Gastroesophageal sphincter (tissue), 4 donors: ENCODE data around the gene LRP1-AS. TPM values are rescaled to one million over a fixed set of nuclear protein-coding genes. Genes with fewer than 3 reads are reported as not detected.

Experiments used
- ATAC-seq: fragments of 150-250 bp; one replicate; pipeline ENCODE4 v1.9.1; 2016; ENCODE audit warnings: mild to moderate bottlenecking, moderate library complexity
- H3K27ac ChIP-seq, 4 donors: fragments of 200-600 bp; sonication (generic) in 3 of 4; 1 replicate in 3 of 4; 2 replicates in 1 of 4; pipeline ENCODE4 v1.5.1; 2016 to 2019
- H3K27me3 ChIP-seq: fragments of 200-600 bp; sonication (generic); one replicate; pipeline ENCODE4 v1.5.1; 2019
- H3K36me3 ChIP-seq, 2 donors: fragments of 200-600 bp; sonication (generic); one replicate each; pipeline ENCODE4 v1.5.1; 2019; ENCODE audit warnings: control low read depth in 1 of 2
- H3K4me1 ChIP-seq, 3 donors: fragments of 200-600 bp; sonication (generic); 1 replicate in 2 of 3; 2 replicates in 1 of 3; pipeline ENCODE4 v1.5.1; 2016 to 2019; ENCODE audit warnings: control low read depth in 2 of 3
- H3K4me3 ChIP-seq, 2 donors: fragments of 200-600 bp; sonication (generic); one replicate each; pipeline ENCODE4 v1.5.1; 2019; ENCODE audit warnings: mild to moderate bottlenecking in 1 of 2, moderate library complexity in 1 of 2
- H3K9me3 ChIP-seq, 3 donors: fragments of 200-600 bp; sonication (generic); one replicate each; pipeline ENCODE4 v1.5.1; 2017 to 2019; ENCODE audit warnings: control low read depth in 2 of 3
- EP300 ChIP-seq: sonication (generic); formaldehyde crosslinking; IDR thresholded peaks from one replicate; pipeline ENCODE4 v1.6.1; 2017; ENCODE audit warnings: antibody characterized with exemption, mild to moderate bottlenecking
- POLR2A ChIP-seq, 2 donors: fragments of 450-650 bp; IDR thresholded peaks; one replicate each; pipeline ENCODE4 v1.6.1; 2017; ENCODE audit warnings: antibody characterized with exemption in 2 of 2, mild to moderate bottlenecking in 2 of 2, moderate library complexity in 1 of 2
- POLR2AphosphoS5 ChIP-seq: sonication (generic); formaldehyde crosslinking; IDR thresholded peaks from one replicate; pipeline ENCODE4 v1.6.1; 2017; ENCODE audit warnings: antibody characterized with exemption
- WGBS, 2 donors: methylation state at CpG; one replicate each; pipeline ENCODE4 v1.1.5; 2018; ENCODE audit warnings: low coverage in 1 of 2; 5-methylcytosine and 5-hydroxymethylcytosine counted together
- total RNA-seq, 4 donors: library from RNA; depleted of rRNA; stranded (reverse); fragments of >200 nt; gene quantifications; one replicate each; pipeline ENCODE4 v1.1.0, GENCODE V29; 2016
- TF ChIP-seq, protein P1 (sequence below), 4 experiments: fragments of 200-600 bp in 2 of 4; fragments of 450-650 bp in 2 of 4; sonication (generic) in 1 of 4; IDR thresholded peaks; one replicate each; pipeline ENCODE4 v1.5.1; 2017 to 2019; ENCODE audit warnings: antibody characterized with exemption in 4 of 4, mild to moderate bottlenecking in 2 of 4, moderate library complexity in 2 of 4

LRP1-AS gene
- total RNA-seq, 4 donors from 2014 or later = not detected

DNA sequence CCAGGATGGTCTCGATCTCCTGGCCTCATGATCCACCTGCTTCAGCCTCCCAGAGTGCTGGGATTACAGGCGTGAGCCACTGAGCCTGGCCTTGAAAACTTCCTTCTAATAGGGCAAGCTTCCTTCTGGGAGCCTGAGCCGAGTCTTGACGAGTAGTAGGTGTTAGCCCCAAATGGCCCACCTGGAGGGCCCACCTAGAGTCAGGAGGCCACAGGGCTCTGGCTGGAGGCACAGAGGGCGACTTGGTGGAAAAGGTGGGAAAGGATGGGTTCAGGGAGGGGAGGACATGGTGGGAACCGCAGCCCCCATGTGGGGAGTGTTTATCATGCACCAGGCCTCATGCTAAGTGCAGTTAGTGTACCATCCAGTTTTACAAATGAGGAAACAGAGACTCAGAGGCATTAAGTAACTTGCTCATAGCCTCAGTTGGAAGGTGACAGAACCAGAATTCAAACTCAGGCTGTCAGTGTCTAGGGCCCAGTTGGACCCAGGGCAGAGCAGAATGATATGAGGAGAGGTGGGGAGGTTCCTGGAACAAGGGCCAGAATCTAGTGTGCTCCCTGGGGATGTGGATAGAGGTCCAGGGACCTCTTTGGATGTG is 3.1 kb upstream of the LRP1-AS start:
- Histone ChIP-seq H3K36me3 (peaks cover 0 to 47% of the 10 kb centered on the region in 2 donors), H3K27me3 (no peaks in the 10 kb centered on the region), H3K4me1 (peaks cover 0 to 97% (median 66%) of the 10 kb centered on the region in 3 donors), H3K4me3 (no peak overlapping the region), H3K9me3 (no peaks in the 10 kb centered on the region), H3K27ac (peak overlapping the region in 3 of 4 donors; percentile 81 to 89 (median 84))
- WGBS, 2 donors = 90 to 100% methylated on average over 2 of the region's 6 CpGs
- ATAC-seq = no peak
- no peak for TF ChIP-seq POLR2AphosphoS5
- TF ChIP-seq POLR2A (IDR thresholded peaks at IDR 0.05) = no peak
- TF ChIP-seq, protein P1, sequence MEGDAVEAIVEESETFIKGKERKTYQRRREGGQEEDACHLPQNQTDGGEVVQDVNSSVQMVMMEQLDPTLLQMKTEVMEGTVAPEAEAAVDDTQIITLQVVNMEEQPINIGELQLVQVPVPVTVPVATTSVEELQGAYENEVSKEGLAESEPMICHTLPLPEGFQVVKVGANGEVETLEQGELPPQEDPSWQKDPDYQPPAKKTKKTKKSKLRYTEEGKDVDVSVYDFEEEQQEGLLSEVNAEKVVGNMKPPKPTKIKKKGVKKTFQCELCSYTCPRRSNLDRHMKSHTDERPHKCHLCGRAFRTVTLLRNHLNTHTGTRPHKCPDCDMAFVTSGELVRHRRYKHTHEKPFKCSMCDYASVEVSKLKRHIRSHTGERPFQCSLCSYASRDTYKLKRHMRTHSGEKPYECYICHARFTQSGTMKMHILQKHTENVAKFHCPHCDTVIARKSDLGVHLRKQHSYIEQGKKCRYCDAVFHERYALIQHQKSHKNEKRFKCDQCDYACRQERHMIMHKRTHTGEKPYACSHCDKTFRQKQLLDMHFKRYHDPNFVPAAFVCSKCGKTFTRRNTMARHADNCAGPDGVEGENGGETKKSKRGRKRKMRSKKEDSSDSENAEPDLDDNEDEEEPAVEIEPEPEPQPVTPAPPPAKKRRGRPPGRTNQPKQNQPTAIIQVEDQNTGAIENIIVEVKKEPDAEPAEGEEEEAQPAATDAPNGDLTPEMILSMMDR (IDR thresholded peaks at IDR 0.05) = no peak

DNA sequence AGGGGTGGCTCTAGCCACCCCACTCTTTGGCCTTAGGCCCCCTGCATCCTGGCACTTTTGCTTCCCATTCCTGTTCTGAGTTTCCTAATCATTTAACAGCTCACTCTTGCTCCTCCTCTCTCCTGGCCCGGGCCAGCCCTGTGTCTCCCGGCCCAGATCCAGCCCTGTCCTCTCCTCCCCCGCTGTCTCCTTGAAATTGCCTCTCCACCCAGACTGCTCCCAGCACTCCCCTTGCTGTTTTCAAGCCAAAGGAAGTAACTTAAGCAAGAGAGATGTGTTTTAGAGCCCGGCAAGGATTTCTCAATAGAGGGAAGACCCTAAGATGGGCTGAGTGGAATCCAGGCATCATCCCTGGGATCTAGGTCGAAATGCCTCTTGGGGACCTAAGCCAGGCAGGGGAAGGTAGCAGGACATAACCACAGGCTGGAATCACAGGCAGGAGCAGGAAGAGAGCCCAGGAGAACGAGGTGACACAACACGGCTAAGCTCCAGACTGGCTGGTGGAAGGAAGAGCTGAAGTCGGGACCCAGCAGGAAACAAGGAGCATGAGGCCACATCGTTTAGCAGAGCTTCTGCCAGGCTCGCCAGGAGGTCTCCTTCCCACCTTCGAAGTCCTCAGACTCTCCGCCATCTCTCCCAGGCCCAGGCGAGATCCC is 2.0 kb upstream of the LRP1-AS start:
- Histone ChIP-seq H3K4me3 (peak overlapping the region in 1 of 2 donors; percentile 8), H3K36me3 (peaks cover 0 to 47% of the 10 kb centered on the region in 2 donors), H3K27me3 (no peaks in the 10 kb centered on the region), H3K9me3 (no peaks in the 10 kb centered on the region), H3K27ac (peak overlapping the region; percentile 68 to 89 (median 82)), H3K4me1 (peaks cover 0 to 98% (median 74%) of the 10 kb centered on the region in 3 donors)
- ATAC-seq = peak; percentile 90
- TF ChIP-seq POLR2AphosphoS5 (peak; percentile 29), EP300 (no peak), POLR2A (IDR thresholded peaks at IDR 0.05) (no peak)
- 31 to 33% methylated on average over 7 to 10 of the region's 13 CpGs for WGBS, 2 donors

DNA sequence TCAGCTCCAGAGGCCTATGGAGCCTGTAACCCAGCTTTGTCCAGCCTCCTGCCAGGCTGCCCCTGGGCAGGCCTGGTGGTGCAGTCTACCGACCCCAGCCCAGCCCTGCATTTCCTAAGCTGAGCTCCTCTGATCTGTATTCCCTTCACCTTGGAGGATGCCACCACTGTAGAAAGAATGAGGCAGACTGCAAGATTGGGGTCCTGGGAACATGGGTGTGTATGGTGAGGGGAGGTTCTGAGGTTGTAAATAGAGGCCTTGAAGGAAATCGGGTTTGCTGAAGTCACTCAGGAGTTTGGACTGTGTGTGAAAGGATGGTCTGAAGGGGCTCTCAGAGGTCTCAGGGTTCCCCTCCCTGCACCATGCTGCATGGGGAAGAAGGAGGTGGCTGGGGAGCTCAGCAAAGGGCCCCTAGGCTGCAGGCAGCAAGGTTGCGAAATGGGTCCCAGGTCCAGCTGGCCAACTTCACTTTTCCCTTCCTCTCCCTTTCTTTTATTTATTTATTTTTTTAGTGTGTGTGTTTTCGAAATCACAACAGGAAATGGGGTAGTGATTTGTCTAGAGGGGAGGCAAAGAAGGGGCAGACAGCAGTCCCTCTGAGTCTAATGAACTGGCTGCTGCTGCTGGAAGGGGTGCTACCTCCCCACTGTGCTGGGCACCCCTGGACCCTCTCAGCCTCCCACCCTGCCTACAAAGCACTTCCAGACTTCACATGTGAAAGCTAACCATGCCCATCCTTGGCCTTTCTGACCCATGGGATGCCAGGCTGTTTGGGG is 1.2 kb upstream of the LRP1-AS start:
- Histone ChIP-seq H3K4me1 (peaks cover 0 to 92% (median 74%) of the 10 kb centered on the region in 3 donors), H3K27me3 (no peaks in the 10 kb centered on the region), H3K27ac (peak overlapping the region; percentile 68 to 89 (median 82)), H3K9me3 (no peaks in the 10 kb centered on the region), H3K36me3 (peaks cover 0 to 47% of the 10 kb centered on the region in 2 donors), H3K4me3 (peak overlapping the region in 1 of 2 donors; percentile 8)
- ATAC-seq = peak; percentile 55
- WGBS, 2 donors = 45 to 70% methylated on average over 3 to 4 of the region's 4 CpGs
- TF ChIP-seq EP300 = no peak
- no peak for TF ChIP-seq POLR2AphosphoS5
- TF ChIP-seq, protein P1 (IDR thresholded peaks at IDR 0.05) = no peak
- no peak for TF ChIP-seq POLR2A (IDR thresholded peaks at IDR 0.05)

DNA sequence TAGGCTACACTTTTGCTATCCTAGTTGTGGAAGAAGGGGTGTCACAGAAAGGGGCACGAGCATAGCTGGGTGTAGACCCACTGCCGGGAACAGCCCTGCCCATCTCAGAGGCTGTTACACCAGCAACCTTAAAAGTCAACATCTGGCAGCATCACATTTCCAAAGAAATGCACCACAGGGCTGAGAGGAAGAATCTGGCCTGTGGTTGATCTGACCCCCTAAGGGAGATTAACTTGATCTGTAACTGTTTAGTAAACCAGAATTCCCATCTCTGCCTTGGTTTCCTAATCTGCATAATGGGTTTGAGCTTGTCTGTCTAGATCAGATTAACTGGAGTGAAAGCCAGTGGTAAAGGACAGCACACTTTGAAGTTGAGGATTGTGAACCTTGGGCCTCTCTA is 1.3 kb downstream of the LRP1-AS start:
- WGBS, 2 donors = 35% methylated on average over 2 of the region's 2 CpGs; no CpG with 5 or more reads in 1 of the 2 donors
- H3K4me3 ChIP-seq = no peak overlapping the region
- H3K36me3 ChIP-seq = peaks cover 0 to 71% of the 10 kb centered on the region in 2 donors
- H3K9me3 ChIP-seq = no peaks in the 10 kb centered on the region
- H3K4me1 ChIP-seq = peaks cover 0 to 92% (median 54%) of the 10 kb centered on the region in 3 donors
- no peak for ATAC-seq
- H3K27me3 ChIP-seq = no peaks in the 10 kb centered on the region
- H3K27ac ChIP-seq = peak overlapping the region in 3 of 4 donors; percentile 56 to 84 (median 81)
- no peak for TF ChIP-seq EP300
- no peak for TF ChIP-seq POLR2AphosphoS5
- TF ChIP-seq POLR2A (IDR thresholded peaks at IDR 0.05) = no peak
- TF ChIP-seq, protein P1 (IDR thresholded peaks at IDR 0.05) = no peak

DNA sequence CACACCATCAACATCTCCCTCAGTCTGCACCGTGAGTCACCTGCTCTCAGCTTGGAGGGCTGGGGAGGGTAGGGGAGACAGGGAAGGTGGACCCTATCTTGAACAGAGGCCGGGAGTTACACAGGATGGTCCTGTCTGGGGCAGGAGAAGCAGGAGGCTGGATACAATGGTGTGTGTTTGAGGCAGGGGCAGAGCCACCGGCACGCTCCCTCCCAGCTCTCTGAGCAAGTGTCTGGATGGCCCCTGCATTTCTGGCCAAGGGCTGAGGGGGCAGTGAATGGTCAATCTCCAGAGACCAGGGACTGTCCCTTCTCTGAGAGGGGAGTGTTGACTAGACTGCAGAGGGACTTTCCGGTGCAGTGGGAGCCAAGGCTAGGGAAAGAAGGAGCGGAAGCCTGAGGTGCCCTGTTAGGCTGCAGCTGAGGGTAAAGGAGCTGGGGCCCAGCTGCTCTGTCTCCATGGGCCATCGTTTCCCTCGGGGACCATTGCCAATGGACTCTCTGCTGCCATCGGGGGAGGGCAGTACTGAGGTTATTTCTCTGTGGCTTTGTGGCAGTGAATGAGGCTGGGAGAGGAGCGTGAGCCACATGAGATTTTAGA is 1.9 kb downstream of the LRP1-AS start:
- H3K36me3 ChIP-seq = peaks cover 0 to 76% of the 10 kb centered on the region in 2 donors
- TF ChIP-seq POLR2AphosphoS5 = no peak
- no peak for TF ChIP-seq POLR2A (IDR thresholded peaks at IDR 0.05)
- TF ChIP-seq, protein P1 (IDR thresholded peaks at IDR 0.05) = no peak
- no peak for TF ChIP-seq EP300

More for the DNA sequence above, 1.9 kb downstream of the LRP1-AS start:
- 0 to 31% methylated on average over 1 to 6 of the region's 10 CpGs for WGBS, 2 donors
- Histone ChIP-seq H3K9me3 (no peaks in the 10 kb centered on the region), H3K4me3 (no peak overlapping the region), H3K27me3 (no peaks in the 10 kb centered on the region), H3K27ac (peak overlapping the region in 3 of 4 donors; percentile 20 to 84 (median 81)), H3K4me1 (peaks cover 0 to 92% (median 49%) of the 10 kb centered on the region in 3 donors)
- ATAC-seq = no peak
